Measurements from ENCODE around the gene RNF41. TPM values are rescaled to one million over a fixed set of nuclear protein-coding genes. Genes with fewer than 3 reads are reported as not detected.
"Not testable (repeated sequence)": the region's sequence is repeated elsewhere in the genome, so short reads cannot be mapped to it uniquely, and the experiment has no call there.

Gene RNF41
- total RNA-seq, 1 experiment from 2014 or later, result 47.7 TPM

DNA sequence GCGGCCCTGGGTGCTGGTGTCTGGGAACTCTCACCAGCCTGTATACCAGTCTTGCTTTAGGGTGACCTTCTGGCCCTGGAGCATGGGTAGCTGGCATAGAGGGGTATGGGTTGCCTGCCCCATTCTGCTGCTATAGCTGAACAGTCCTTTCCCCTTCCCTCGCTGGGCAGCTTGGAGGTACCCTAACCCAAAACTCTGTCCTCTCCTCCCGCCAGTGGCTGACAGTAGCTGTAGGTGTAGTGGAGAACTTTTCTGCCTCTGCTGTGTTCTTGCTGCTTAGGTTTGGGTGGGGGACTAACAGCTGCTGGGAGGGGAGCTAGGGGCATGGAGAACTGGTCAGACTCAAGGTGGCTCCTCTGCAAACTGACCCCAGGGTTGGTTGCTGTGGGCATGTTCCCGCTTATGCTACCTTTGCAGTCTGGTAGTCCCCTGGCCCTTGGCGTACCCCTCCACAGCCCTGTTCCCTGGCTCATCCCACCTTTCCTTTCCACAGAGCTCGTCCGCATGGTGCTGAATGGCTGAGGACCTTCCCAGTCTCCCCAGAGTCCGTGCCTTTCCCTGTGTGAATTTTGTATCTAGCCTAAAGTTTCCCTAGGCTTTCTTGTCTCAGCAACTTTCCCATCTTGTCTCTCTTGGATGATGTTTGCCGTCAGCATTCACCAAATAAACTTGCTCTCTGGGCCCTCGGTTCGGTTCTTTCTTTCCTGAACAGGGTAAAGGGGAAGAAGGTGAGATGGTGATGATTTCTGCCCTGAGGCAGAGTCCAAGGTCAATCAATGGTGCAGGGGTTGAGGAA lies 60.6 kb downstream of the RNF41 start:
- in situ Hi-C loops (cut with HindIII; ENCODE audit: low pct_unique_long_range_greater_than_20kb, low sequenced_read_pairs), result no loop called here
- no peak for DNase-seq (ENCODE audit: low read depth, low spot score)

DNA sequence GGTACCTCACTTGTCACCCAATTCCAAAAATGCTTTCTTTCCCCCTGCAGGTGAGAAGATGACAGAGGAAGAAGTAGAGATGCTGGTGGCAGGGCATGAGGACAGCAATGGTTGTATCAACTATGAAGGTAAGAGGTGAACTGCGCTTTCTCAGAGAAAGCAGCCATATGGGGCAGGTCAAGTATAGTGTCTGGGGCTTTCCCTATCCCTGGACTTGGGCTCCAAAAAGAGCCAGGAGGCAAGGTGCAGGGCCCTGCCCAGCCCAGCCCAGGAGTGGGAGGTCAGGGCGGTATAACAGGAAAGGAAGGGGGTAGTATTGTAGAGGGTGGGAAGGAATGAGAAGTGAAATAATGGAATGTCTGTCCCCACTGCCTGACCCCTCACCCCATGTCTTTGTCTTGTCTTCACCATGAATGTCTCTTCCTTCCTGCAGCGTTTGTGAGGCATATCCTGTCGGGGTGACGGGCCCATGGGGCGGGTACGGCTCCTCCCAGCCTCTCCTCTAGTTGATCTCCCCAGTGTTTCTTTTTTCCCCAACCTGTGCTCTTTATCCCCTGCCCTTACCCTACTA lies 61.4 kb downstream of the RNF41 start:
- in situ Hi-C loops (cut with HindIII; ENCODE audit: low pct_unique_long_range_greater_than_20kb, low sequenced_read_pairs), result no loop called here
- no peak for DNase-seq (ENCODE audit: low read depth, low spot score)

DNA sequence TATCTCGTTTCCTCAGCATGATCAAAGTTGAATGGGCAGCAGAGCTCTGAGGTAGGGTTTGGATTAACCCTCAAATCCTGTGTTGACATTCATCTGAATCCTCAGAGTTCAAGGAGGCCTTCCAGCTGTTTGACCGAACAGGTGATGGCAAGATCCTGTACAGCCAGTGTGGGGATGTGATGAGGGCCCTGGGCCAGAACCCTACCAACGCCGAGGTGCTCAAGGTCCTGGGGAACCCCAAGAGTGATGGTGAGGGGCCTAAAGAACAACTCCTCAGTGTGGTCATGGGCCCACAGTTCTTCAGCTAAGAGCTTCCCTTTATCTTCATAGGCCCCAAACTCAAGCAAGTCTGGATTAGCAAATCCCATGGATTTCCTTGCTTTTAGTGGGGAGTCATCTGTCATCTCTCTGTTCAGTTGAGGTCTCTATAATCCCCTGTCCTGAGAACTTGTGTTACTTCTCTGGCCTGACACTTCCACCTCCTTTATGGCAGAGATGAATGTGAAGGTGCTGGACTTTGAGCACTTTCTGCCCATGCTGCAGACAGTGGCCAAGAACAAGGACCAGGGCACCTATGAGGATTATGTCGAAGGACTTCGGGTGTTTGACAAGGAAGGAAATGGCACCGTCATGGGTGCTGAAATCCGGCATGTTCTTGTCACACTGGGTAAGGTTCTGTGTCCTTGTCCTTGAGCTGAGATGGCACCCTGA lies 62.1 kb downstream of the RNF41 start:
- in situ Hi-C loops (cut with HindIII; ENCODE audit: low pct_unique_long_range_greater_than_20kb, low sequenced_read_pairs), result no loop called here
- no peak for DNase-seq (ENCODE audit: low read depth, low spot score)

DNA sequence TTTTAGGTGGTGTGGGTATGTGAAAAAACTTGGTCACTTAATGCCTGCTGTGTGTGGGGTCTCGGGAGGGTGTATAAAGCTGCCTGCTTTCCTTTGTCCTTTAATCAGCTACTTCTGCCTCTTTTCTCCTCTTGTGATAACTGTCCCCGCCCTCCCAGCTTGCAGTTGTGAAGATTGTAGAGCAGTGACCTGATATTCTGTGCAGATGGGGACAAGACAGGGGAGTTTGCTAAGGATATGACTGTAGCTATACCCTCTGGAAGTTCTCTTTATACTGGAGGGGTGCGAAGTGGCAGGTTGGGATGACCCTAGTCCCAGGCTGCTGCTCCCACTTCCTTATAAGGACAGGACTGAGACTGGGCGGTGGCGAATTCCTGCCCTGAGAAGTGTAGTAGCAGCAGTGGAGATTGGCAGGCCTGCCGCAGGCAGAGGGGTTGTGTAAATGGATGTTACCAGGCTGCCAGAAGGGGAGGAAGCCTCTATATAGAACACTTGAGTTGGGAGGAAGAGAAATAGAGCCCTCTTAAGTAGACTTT lies 62.7 kb downstream of the RNF41 start:
- peak; percentile 40 for DNase-seq (ENCODE audit: low read depth, low spot score)
- in situ Hi-C loops (cut with HindIII; ENCODE audit: low pct_unique_long_range_greater_than_20kb, low sequenced_read_pairs), result no loop called here

DNA sequence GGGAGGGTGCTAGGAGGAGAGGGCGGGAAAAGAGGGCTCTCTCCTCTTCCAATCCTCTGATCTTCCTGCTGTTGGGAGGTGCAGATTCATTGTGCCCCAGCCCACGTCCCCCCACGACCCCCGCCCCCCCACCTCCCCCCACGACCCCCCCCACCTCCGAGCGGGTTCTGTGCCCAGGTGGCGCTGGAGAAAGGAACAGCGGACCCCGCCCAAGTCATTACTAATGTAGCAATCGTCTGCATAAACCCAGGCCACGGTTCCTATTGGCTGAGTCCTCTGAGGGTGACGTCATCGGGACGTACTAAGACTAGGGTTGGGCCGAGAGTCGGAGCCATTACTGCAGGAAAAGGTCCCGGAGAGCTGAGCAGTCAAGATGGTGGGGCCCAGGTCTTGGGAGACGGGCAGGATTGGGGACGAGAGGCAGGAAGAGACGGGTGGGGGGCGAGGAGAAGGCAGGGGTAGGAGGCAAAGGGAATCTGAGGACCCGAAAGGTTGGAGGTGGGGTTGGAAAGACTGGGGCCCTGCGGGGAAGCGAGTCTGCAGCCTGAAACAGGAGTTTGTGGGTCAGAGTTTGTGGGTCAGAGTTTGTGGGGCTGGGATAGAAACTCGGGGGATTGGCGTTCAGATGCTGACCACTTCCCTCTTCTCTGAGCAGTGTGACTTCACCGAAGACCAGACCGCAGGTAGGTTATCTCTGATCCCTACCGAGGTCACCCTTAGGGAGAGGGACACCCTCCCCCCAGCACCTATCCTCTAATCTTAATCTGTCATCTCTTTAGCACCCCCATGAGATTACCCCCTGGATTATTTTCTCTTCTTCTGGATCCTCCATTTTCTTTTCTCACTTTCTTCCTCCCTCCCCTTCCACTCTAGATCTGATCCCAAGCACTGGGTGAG lies 63.4 kb downstream of the RNF41 start, which contains the start of gene MYL6:
TSS of gene MYL6 (plus strand) at position 331 of the 897 bp plus-strand sequence. CDS start at position 374, 43 bp downstream.
- in situ Hi-C loops (cut with HindIII; ENCODE audit: low pct_unique_long_range_greater_than_20kb, low sequenced_read_pairs), result no loop called here
- peak; percentile 97 for DNase-seq (ENCODE audit: low read depth, low spot score)

DNA sequence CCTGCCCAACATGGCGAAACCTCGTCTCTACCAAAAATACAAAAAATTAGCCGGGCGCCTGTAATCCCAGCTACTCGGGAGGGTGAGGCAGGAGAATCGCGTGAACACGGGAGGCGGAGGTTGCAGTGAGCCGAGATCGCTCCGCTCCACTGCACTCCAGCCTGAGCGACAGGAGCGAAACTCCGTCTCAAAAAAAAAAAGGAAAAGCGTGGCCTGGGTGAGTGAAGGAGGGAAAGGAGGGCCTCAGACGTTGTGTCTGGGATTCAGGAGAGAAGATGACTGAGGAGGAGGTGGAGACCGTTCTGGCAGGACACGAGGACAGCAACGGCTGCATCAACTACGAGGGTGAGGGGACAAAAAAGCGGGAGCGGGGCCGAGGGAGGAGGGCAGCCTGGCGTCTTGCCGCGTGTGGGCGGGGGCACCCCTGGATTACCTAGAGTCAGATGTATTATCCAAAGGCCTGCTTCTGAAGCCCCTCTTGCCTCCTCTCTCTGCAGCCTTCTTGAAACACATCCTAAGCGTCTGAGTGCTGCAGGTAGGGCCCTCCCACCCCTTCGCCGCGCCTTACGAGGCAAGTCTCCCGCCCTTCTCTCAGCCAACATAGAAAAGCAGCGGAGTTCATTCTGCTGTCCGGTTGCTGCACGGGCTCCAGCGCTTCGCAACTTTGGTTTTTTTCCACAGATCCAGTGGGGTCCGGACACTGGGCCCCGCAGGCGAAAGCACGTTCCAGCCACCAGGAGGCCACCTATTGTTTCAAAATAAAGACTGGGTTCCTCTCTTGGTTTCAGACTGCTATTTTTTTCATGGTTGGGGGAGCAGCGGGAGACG lies 64.3 kb downstream of the RNF41 start:
- in situ Hi-C loops (cut with HindIII; ENCODE audit: low pct_unique_long_range_greater_than_20kb, low sequenced_read_pairs), result no loop called here
- peak; percentile 50 for DNase-seq (ENCODE audit: low read depth, low spot score)

DNA sequence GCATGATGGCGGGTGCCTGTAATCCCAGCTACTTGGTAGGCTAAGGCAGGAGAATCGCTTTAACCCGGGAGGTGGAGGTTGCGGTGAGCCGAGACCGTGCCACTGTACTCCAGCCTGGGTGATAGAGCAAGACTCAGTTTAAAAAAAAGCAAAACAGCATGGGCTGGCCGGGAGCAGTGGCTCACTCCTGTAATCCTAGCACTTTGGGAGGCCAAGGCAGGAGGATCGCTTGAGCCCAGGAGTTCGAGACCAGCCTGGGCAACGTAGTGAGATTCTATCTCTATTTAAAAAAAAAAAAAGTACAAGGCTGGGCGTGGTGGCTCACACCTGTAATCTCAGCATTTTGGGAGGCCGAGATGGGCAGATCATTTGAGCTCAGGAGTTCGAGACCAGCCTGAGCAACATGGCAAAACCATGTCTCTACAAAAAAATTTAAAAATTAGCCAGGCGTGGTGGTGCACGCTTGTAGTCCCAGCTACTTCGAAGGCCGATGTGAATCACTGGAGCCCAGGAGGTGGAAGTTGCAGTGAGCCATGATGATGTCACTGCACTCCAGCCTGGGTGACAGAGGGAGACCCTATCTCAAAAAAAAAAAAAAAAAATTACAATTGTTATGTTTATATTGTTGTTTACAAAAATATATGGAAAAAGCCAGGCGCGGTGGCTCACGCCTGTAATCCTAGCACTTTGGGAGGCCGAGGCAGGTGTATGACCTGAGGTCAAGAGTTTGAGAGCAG lies 65.1 kb downstream of the RNF41 start:
- in situ Hi-C loops (cut with HindIII; ENCODE audit: low pct_unique_long_range_greater_than_20kb, low sequenced_read_pairs), result not testable (repeated sequence)

DNA sequence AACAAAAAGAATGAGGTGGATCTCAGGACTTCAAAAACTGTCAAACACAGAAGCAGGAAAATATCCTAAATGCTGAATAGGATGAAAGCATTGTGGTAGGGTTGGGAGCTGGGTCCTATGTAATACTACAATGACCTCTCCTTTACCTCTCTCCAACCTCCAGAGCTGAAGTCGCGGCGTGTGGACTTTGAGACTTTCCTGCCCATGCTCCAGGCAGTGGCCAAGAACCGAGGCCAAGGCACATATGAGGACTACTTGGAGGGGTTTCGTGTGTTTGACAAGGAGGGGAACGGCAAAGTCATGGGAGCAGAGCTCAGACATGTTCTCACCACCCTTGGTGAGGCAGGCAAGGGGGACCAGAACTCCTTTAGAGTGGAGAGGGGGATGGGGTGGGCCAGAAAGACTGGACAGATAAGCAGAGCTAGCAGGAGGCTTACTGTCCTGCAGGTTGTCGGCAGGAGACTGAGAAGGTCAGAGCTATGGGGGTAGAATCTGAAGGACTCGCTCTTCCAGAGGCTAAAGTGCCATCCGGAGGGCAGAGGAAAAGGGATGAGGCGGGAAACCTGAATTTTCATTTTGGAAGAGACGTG lies 66.4 kb downstream of the RNF41 start:
- in situ Hi-C loops (cut with HindIII; ENCODE audit: low pct_unique_long_range_greater_than_20kb, low sequenced_read_pairs), result no loop called here
- DNase-seq (ENCODE audit: low read depth, low spot score), result no peak

More for the DNA sequence above, 65.1 kb downstream of the RNF41 start:
- DNase-seq (ENCODE audit: low read depth, low spot score), result not testable (repeated sequence)

DNA sequence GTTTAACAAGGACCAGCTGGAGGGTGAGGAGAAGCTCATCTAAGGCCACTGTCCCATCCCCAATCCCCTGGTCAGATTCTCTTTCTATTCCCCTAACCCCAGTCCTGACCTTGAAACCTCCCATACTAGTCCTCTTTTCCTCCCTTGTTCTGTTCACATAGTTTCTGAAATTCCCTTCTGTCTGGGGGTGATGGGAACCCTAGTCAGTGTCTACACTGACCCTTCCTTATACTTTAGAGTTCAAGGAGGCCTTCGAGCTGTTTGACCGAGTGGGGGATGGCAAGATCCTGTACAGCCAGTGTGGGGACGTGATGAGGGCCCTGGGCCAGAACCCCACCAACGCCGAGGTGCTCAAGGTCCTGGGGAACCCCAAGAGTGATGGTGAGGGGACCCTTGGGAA lies 66.9 kb downstream of the RNF41 start:
- in situ Hi-C loops (cut with HindIII; ENCODE audit: low pct_unique_long_range_greater_than_20kb, low sequenced_read_pairs), result no loop called here
- no peak for DNase-seq (ENCODE audit: low read depth, low spot score)

DNA sequence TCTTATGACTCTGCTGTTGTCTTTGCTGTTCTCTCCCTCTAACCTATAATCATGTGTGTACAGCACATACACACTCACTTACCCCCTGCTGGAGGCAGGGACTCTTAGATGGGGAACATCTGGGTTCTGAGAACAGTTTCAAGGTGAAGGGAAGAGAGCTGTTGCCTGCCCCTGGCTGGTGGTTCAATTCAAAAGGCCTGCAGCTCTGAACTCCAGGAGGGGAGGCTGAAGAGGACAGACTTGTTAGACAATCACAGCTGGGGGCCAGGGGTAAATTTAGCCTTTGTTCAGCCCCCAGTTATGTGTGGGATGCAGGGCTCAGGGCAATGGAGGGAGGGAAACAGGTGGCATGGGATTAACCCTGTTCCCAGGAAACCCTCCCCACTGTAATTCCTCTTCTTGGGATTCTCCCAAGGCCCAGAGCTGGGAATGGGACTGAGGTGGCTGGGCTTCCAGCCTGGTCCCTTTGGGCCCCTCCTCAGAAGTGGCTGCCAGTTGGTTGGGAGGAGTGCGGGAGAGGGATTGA lies 67.4 kb downstream of the RNF41 start:
- in situ Hi-C loops (cut with HindIII; ENCODE audit: low pct_unique_long_range_greater_than_20kb, low sequenced_read_pairs), result no loop called here
- DNase-seq (ENCODE audit: low read depth, low spot score), result no peak

DNA sequence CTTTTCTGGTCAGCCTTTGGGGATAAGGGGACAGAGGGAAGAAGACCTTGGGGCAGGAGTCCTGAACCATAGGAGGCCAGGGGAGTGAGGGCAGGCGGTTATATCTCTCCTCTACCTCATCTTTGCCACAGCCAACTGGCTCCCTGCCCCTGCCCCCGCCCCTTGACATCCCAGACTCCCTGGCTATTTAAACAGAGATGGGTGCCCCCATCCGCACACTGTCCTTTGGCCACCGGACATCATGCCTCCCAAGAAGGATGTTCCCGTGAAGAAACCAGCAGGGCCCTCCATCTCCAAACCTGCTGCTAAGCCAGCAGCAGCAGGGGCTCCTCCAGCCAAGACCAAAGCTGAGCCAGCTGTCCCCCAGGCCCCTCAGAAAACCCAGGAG lies 68.0 kb downstream of the RNF41 start:
- in situ Hi-C loops (cut with HindIII; ENCODE audit: low pct_unique_long_range_greater_than_20kb, low sequenced_read_pairs), result no loop called here
- no peak for DNase-seq (ENCODE audit: low read depth, low spot score)

DNA sequence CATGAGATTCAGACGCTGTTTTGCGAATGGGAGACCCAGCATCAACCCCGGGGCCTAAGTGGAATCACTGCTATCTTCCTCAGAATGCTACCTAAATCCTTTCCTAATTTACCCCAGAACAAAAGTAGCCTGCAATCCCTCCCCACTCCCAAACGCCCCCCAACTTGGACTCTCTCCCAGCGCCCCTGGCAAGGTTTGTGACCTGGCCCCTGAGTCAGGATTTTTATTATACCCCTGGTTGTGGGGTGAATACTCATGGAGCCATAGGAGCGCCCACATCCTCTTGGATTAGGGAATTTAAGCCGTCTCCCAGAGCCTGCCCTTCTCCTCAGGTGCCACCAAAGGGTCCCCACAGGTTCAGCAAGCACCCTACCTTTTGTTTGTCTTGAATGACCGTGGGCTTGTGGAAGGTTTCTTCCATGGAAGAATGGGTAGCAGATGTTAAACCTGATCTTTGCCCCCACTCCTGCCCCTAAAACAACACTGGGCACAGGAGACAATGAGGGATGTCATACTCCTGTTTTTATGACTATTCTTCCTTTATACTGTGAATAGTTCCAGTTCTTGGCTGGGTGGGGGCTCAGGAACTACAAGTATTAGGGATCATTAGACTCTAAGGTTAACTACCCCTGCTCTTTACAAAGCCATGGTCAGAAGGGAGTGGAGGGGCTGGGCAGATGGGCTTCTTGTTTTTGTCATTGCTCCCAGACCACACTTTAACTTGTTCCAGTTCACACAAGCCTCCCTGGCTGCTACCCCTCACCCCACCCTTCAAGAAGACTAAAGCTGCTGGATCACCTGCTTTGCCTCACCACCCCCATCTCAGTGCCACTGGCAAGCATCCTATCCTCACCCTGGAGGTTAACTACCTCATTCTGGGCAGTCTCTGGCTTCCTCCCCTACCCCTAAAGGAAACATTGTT lies 68.7 kb downstream of the RNF41 start:
- DNase-seq (ENCODE audit: low read depth, low spot score), result no peak
- in situ Hi-C loops (cut with HindIII; ENCODE audit: low pct_unique_long_range_greater_than_20kb, low sequenced_read_pairs), result no loop called here
